GM12874 (cell line): ENCODE measurements around the gene KCNG2.

ENCODE experiments used
- TF ChIP-seq, protein P1 (sequence below): IDR thresholded peaks from 2 replicates; pipeline ENCODE4 v1.5.1; 2011; ENCODE audit warnings: low read depth, mild to moderate bottlenecking, control low read depth, low read length, moderate library complexity; ENCODE audit not compliant: insufficient read depth

KCNG2 gene

DNA sequence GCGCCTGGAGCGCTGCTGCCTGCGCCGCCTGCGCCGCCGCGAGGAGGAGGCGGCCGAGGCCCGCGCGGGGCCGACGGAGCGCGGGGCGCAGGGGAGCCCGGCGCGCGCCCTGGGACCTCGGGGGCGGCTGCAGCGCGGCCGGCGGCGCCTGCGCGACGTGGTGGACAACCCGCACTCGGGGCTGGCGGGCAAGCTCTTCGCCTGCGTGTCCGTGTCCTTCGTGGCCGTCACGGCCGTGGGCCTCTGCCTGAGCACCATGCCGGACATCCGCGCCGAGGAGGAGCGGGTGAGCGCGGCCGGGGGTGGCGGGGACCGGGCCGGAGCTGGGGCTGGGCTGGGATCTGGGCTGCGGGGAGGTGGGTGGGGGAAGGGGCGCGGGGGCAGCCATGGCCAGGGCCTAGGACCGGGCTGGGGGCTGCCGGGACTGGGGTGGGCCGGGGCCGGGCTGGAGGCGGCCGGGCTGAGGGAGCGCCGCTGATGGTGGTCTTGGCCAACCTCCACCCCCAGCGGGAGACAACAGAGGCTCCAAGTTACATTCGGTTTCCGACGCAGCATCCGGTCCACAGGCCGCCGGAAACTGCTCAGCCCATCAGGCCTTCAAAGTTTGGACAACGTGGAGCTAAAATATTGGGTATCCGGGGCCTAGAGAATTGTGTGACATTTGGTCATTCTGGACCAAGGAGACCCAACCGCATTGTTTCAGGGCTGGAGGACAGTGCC lies 66.4 kb downstream of the KCNG2 start:
- TF ChIP-seq, protein P1, sequence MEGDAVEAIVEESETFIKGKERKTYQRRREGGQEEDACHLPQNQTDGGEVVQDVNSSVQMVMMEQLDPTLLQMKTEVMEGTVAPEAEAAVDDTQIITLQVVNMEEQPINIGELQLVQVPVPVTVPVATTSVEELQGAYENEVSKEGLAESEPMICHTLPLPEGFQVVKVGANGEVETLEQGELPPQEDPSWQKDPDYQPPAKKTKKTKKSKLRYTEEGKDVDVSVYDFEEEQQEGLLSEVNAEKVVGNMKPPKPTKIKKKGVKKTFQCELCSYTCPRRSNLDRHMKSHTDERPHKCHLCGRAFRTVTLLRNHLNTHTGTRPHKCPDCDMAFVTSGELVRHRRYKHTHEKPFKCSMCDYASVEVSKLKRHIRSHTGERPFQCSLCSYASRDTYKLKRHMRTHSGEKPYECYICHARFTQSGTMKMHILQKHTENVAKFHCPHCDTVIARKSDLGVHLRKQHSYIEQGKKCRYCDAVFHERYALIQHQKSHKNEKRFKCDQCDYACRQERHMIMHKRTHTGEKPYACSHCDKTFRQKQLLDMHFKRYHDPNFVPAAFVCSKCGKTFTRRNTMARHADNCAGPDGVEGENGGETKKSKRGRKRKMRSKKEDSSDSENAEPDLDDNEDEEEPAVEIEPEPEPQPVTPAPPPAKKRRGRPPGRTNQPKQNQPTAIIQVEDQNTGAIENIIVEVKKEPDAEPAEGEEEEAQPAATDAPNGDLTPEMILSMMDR, result no peak

DNA sequence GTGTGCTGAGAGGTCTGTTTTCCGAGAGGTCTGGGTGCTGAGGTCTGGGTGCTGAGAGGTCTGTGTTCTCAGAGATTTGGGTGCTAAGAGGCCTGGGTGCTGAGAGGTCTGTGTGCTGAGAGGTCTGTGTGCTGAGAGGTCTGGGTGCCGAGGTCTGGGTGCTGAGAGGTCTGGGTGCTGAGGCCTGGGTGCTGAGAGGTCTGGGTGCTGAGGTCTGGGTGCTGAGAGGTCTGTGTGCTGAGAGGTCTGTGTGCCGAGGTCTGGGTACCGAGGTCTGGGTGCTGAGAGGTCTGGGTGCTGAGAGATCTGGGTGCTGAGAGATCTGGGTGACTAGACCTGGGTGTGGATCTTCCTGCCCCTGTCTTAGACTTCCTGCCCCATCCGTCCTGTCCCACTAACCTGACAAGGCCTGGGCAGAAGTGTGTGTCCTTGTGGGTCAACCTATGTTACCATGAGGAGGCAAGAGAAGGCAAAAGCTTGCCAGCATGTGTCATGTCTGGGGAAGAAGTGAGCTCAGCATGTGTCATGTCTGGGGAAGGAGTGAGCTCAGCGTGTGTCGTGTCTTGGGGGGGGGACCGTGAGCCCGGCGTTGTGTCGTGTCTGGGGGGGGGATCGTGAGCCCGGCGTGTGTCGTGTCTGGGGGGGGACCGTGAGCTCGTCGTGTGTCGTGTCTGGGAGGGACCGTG lies 69.3 kb downstream of the KCNG2 start:
- TF ChIP-seq, protein P1, result no peak

DNA sequence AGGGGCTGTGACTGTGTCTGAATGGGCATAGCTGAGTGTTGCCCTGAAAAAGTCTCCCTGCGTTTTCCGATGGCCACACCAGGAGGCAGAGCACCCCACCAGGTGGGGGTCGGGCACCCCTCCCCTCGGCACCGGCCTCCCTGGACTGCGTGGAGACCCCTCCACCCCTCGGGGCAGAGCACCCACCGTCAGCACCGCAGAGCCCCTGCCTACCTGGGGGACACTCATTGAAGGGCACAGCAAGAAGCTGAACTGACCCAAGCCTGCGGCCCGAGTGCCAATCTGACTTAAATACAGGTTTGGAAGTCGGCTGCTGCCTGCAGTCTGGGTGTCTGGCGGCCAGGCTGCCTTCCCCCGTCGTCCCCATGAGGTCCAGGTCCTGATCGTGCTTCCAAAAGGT lies 69.9 kb downstream of the KCNG2 start:
- TF ChIP-seq, protein P1, result no peak

DNA sequence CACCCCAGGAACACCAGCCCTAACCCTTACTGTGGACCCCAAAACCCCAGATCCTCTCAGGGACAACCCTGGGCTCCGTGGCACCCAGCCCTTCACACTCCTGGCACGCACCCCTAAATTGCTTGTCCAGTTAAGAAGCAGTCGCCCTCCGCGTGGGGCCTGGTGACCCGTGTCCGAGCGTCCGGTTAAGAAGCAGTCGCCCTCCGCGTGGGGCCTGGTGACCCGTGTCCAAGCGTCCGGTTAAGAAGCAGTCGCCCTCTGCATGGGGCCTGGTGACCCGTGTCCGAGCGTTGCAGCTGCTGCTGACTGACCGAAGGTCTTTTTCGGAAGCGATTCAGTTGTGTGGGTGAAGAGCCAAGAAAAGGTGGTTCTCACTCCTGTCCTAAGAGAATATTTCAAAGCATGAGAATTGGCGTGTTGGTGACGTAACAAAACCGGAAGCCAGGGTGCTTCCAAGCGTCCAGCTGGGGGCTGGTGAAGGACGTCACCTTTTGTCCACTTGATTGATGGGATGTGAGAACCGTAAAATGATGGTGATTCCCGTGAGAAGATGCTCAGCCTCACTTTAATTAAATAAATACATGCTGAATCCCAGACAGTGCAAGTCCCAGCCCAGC lies 70.5 kb downstream of the KCNG2 start:
- TF ChIP-seq, protein P1, result no peak

DNA sequence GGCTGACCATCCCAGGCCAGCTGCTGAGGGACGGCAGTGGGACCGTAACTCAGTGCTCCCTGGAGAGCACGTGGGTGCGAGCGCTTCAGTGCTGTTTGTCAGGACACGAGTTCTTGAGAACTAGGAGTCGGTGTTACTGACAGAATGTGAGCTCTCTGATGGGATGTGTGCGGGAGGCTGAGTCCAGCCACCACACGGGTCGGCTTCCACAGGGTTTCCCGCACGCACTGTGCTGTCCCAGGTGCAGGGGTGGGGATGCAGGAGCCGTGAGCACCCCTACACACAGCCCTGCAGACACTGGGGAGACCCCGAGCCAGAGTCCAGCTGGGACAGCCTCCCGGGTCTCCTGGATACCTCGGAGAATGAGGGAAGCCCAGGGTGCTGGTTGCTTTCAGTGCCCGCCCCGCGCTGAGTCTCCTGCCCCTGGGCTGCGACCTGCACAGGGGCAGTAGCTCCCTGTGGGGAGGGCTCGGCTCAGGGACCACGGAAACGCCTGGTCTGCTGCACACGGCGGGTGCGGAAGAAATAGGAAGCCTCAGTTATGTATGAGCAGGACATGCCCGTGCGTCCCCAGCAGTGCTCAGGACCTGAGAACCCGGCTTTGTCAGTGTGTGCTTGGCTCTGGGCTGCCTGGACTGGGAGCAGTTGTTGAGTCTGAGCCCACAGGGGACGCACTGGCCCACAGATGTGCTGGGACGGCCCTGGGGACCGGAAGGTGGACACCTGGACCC lies 71.2 kb downstream of the KCNG2 start:
- TF ChIP-seq, protein P1, result no peak

DNA sequence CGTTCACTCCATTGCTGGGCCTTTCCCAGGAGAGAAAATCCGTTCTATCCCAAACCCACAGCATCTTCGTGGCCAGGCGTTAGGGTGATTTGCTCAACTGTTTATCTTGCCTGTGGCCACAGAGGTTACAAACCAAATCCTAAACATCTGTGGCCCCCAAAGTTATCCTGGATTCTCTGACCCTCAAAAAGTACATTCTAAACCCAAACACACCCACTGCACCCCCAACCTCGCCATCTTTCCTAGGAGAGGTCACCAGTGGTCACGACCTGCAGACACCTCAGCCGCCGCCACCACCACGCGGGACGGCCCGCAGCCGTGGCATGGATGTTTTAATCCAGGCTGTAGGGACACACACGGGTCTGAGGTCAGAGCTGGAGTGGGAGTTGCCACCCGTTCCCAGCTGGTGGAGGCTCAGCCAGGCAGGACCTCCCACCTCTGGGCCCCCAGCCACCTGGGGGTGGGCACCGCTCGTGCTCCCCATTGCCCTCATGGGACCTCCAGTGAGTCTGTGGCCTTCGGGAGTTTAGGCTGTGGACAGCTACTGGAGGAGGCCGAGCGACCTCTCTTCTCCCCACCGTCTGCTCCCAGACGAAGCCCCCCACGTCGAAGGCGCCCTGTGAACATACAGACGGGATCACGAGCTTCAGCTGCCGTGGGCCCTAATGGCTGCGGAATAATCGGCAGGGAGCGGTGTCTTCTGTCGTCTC lies 72.0 kb downstream of the KCNG2 start:
- TF ChIP-seq, protein P1, result no peak
